GM23338 (cell line): Measurements from ENCODE around the gene HOXB6.
A peak's percentile ranks its signal among the peaks of the same experiment; 100 is the strongest.

Source experiments
- CREB1 ChIP-seq: fragments of 250-450 bp; sonication (Bioruptor Pico); IDR thresholded peaks from 2 replicates; pipeline ENCODE4 v1.5.0; 2020; ENCODE audit warnings: low read depth, mild to moderate bottlenecking, moderate library complexity
- ETS1 ChIP-seq: IDR thresholded peaks from 2 replicates; pipeline ENCODE4 v1.6.1; 2016; ENCODE audit warnings: antibody characterized with exemption
- EZH2 ChIP-seq: fragments of 200-600 bp; sonication (generic); IDR thresholded peaks from one replicate; pipeline ENCODE4 v1.8.0; 2017; ENCODE audit warnings: antibody characterized with exemption, mild to moderate bottlenecking, low read depth; ENCODE audit not compliant: unreplicated experiment
- EZH2phosphoT487 ChIP-seq: fragments of 200-600 bp; sonication (generic); IDR thresholded peaks from one replicate; pipeline ENCODE4 v1.8.1; 2018; ENCODE audit warnings: antibody characterized with exemption; ENCODE audit not compliant: unreplicated experiment
- JUNB ChIP-seq: IDR thresholded peaks from one replicate; pipeline ENCODE4 v1.6.1; 2016; ENCODE audit warnings: antibody characterized with exemption; ENCODE audit not compliant: unreplicated experiment
- NANOG ChIP-seq: IDR thresholded peaks from 2 replicates; pipeline ENCODE4 v1.6.1; 2016; ENCODE audit warnings: antibody characterized with exemption, borderline replicate concordance
- POLR2AphosphoS5 ChIP-seq: IDR thresholded peaks from 2 replicates; pipeline ENCODE4 v1.6.1; 2016; ENCODE audit warnings: antibody characterized with exemption, low read depth
- REST ChIP-seq: IDR thresholded peaks from one replicate; pipeline ENCODE4 v1.6.1; 2018; ENCODE audit warnings: antibody characterized with exemption; ENCODE audit not compliant: unreplicated experiment
- ZNF331 ChIP-seq: fragments of 250-450 bp; sonication (Bioruptor Pico); IDR thresholded peaks from 2 replicates; pipeline ENCODE4 v1.5.0; 2020; ENCODE audit warnings: low read depth, mild to moderate bottlenecking, moderate library complexity
- TF ChIP-seq, protein P1 (sequence below), 2 experiments: fragments of 200-600 bp in 1 of 2; sonication (generic) in 1 of 2; conservative IDR thresholded peaks; 2 replicates each; pipeline versions ENCODE4 v1.5.1 to v1.6.1; 2016 to 2017; ENCODE audit warnings: antibody characterized with exemption in 2 of 2, low read depth in 2 of 2, mild to moderate bottlenecking in 2 of 2, moderate library complexity in 1 of 2

- TF ChIP-seq POLR2AphosphoS5: no peak
- TF ChIP-seq, protein P1, sequence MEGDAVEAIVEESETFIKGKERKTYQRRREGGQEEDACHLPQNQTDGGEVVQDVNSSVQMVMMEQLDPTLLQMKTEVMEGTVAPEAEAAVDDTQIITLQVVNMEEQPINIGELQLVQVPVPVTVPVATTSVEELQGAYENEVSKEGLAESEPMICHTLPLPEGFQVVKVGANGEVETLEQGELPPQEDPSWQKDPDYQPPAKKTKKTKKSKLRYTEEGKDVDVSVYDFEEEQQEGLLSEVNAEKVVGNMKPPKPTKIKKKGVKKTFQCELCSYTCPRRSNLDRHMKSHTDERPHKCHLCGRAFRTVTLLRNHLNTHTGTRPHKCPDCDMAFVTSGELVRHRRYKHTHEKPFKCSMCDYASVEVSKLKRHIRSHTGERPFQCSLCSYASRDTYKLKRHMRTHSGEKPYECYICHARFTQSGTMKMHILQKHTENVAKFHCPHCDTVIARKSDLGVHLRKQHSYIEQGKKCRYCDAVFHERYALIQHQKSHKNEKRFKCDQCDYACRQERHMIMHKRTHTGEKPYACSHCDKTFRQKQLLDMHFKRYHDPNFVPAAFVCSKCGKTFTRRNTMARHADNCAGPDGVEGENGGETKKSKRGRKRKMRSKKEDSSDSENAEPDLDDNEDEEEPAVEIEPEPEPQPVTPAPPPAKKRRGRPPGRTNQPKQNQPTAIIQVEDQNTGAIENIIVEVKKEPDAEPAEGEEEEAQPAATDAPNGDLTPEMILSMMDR (conservative IDR thresholded peaks at IDR 0.05; ENCODE audit: low read depth in 2 of 2): no peak
- no peak for TF ChIP-seq JUNB
- TF ChIP-seq EZH2: peak; percentile 90
- TF ChIP-seq EZH2phosphoT487: no peak
- no peak for TF ChIP-seq REST
- TF ChIP-seq CREB1: no peak
- TF ChIP-seq NANOG: no peak
- TF ChIP-seq ETS1: no peak
- TF ChIP-seq ZNF331 (CRISPR knock-in tag): no peak
Measured at GRCh38 chr17:48589831-48590606, 14.8 kb downstream of the HOXB6 start, which contains the start of gene HOXB3.
